ENCODE data around the gene MAPK4.

MAPK4 gene

GRCh38 chr18:50647237-50647636, 87.3 kb downstream of the MAPK4 start:
- Histone ChIP-seq H3K4me2 (ENCODE audit: low read length) (no peak overlapping the region), H3K36me3 (ENCODE audit: control insufficient read depth, insufficient read depth, low read length) (no peaks in the 10 kb centered on the region), H3K79me2 (peaks cover 28% of the 10 kb centered on the region), H3K4me3 (ENCODE audit: low read depth, low read length) (no peak overlapping the region), H3K27ac (peak overlapping the region; percentile 2), H3K27me3 (ENCODE audit: control insufficient read depth, insufficient read depth, low read length) (no peaks in the 10 kb centered on the region), H3K4me1 (peaks cover 43% of the 10 kb centered on the region), H3K9ac (no peak overlapping the region), H3K9me3 (ENCODE audit: control insufficient read depth, low read length) (no peaks in the 10 kb centered on the region), H2AFZ (peak overlapping the region; percentile 6)
- TF ChIP-seq, protein P1, sequence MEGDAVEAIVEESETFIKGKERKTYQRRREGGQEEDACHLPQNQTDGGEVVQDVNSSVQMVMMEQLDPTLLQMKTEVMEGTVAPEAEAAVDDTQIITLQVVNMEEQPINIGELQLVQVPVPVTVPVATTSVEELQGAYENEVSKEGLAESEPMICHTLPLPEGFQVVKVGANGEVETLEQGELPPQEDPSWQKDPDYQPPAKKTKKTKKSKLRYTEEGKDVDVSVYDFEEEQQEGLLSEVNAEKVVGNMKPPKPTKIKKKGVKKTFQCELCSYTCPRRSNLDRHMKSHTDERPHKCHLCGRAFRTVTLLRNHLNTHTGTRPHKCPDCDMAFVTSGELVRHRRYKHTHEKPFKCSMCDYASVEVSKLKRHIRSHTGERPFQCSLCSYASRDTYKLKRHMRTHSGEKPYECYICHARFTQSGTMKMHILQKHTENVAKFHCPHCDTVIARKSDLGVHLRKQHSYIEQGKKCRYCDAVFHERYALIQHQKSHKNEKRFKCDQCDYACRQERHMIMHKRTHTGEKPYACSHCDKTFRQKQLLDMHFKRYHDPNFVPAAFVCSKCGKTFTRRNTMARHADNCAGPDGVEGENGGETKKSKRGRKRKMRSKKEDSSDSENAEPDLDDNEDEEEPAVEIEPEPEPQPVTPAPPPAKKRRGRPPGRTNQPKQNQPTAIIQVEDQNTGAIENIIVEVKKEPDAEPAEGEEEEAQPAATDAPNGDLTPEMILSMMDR (IDR thresholded peaks at IDR 0.05) = no peak

DNA sequence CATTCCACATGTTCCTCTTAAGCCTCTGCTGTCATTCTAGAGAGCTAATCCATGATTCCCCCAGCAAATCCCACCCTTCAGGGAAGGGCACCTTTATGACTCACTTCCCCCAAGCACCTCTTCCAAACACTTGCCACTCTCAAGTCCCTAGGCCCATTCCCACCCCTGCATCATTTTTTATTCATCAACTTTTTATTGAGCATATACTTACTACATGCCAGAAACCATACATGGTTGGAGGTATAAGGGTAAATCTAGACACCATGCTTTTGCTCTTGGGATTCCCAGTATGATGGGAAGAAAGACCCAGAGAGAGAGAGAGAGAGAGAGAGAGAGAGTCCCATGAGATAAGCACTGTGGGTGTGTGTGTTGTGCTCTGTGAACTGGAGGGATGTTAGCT, 87.9 kb downstream of the MAPK4 start:
- TF ChIP-seq, protein P1 (IDR thresholded peaks at IDR 0.05) = no peak
- peaks cover 31% of the 10 kb centered on the region for H3K79me2 ChIP-seq
- H3K9ac ChIP-seq = no peak overlapping the region
- no peak overlapping the region for H3K4me2 ChIP-seq (ENCODE audit: low read length)
- H3K4me1 ChIP-seq = peaks cover 47% of the 10 kb centered on the region
- peak overlapping the region; percentile 6 for H2AFZ ChIP-seq
- no peaks in the 10 kb centered on the region for H3K36me3 ChIP-seq (ENCODE audit: control insufficient read depth, insufficient read depth, low read length)
- no peaks in the 10 kb centered on the region for H3K27me3 ChIP-seq (ENCODE audit: control insufficient read depth, insufficient read depth, low read length)
- H3K27ac ChIP-seq = peak overlapping the region; percentile 2
- H3K9me3 ChIP-seq (ENCODE audit: control insufficient read depth, low read length) = no peaks in the 10 kb centered on the region
- no peak overlapping the region for H3K4me3 ChIP-seq (ENCODE audit: low read depth, low read length)

DNA sequence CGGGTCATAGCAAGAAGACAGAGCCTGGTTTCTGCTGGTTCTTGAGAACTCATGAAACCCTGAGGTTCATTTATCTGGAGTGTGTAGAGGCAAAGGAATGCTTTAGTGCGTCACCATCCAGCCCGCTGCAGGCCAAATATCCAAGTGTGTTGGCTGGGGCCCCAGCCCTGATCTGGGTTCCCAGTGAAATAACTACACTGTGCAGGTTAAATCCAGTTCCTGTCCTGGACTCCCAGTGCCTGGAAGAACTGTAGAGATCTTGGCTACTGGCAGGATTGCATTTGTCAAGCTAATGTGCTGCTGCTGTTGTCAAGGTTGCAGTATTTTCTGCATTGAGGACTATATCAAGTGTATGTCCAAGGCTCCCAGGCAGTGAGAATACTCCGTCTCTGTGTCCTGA, 89.9 kb downstream of the MAPK4 start:
- peaks cover 55% of the 10 kb centered on the region for H3K4me1 ChIP-seq
- H3K27ac ChIP-seq = peak overlapping the region; percentile 51
- no peak overlapping the region for H3K9ac ChIP-seq
- H3K4me2 ChIP-seq (ENCODE audit: low read length) = no peak overlapping the region
- H3K27me3 ChIP-seq (ENCODE audit: control insufficient read depth, insufficient read depth, low read length) = no peaks in the 10 kb centered on the region
- no peak overlapping the region for H3K4me3 ChIP-seq (ENCODE audit: low read depth, low read length)
- H3K9me3 ChIP-seq (ENCODE audit: control insufficient read depth, low read length) = no peaks in the 10 kb centered on the region
- peaks cover 29% of the 10 kb centered on the region for H3K79me2 ChIP-seq
- TF ChIP-seq, protein P1 (IDR thresholded peaks at IDR 0.05) = no peak
- H2AFZ ChIP-seq = peak overlapping the region; percentile 25
- no peaks in the 10 kb centered on the region for H3K36me3 ChIP-seq (ENCODE audit: control insufficient read depth, insufficient read depth, low read length)

DNA sequence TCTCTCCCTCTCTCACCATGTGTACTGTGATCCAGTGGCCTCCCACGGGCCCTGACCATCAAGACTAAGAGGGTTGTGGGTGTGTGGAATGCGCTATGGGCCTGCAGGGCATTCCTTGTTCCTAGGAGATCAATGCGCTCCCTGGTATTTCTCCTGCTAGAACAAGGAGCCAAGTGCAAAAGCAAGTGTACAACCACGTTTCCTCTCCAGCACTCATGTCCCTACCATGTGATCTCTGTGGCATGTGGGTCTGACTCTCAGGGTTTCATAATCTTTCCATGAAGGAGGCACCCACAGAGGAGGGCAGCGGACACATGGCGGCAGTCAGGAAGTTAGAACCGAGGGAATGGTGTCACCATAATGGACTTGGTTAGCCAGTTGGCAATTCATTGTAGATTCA, 91.4 kb downstream of the MAPK4 start:
- Histone ChIP-seq H3K4me1 (peaks cover 60% of the 10 kb centered on the region), H3K27ac (no peak overlapping the region), H3K9ac (no peak overlapping the region), H3K4me2 (ENCODE audit: low read length) (no peak overlapping the region), H3K9me3 (ENCODE audit: control insufficient read depth, low read length) (no peaks in the 10 kb centered on the region), H3K79me2 (peaks cover 32% of the 10 kb centered on the region), H3K4me3 (ENCODE audit: low read depth, low read length) (no peak overlapping the region), H2AFZ (no peak overlapping the region), H3K27me3 (ENCODE audit: control insufficient read depth, insufficient read depth, low read length) (no peaks in the 10 kb centered on the region), H3K36me3 (ENCODE audit: control insufficient read depth, insufficient read depth, low read length) (no peaks in the 10 kb centered on the region)
- TF ChIP-seq, protein P1 (IDR thresholded peaks at IDR 0.05) = no peak

GRCh38 chr18:50653402-50654093, 93.7 kb downstream of the MAPK4 start:
- no peak overlapping the region for H3K27ac ChIP-seq
- H3K4me3 ChIP-seq (ENCODE audit: low read depth, low read length) = no peak overlapping the region
- H3K27me3 ChIP-seq (ENCODE audit: control insufficient read depth, insufficient read depth, low read length) = no peaks in the 10 kb centered on the region
- H3K4me2 ChIP-seq (ENCODE audit: low read length) = no peak overlapping the region
- no peaks in the 10 kb centered on the region for H3K36me3 ChIP-seq (ENCODE audit: control insufficient read depth, insufficient read depth, low read length)
- peaks cover 58% of the 10 kb centered on the region for H3K4me1 ChIP-seq
- no peak overlapping the region for H2AFZ ChIP-seq
- TF ChIP-seq, protein P1 (IDR thresholded peaks at IDR 0.05) = no peak
- H3K9me3 ChIP-seq (ENCODE audit: control insufficient read depth, low read length) = no peaks in the 10 kb centered on the region
- H3K9ac ChIP-seq = no peak overlapping the region
- peaks cover 25% of the 10 kb centered on the region for H3K79me2 ChIP-seq
